NB4 (cell line): ENCODE results near the gene RBMS3.
"Not testable (repeated sequence)": the region's sequence is repeated elsewhere in the genome, so short reads cannot be mapped to it uniquely, and the experiment has no call there.

Experiments
- DNase-seq: peaks from one replicate; pipeline ENCODE4 v3.0.0; 2010; ENCODE audit warnings: low read depth
- H3K4me3 ChIP-seq: one replicate; pipeline ENCODE4 v1.5.1; 2011; ENCODE audit warnings: mild to moderate bottlenecking, low read depth, low read length, moderate library complexity
- CTCF ChIP-seq: IDR thresholded peaks from one replicate; pipeline ENCODE4 v1.5.1; 2012; ENCODE audit warnings: low read depth, low read length
- MAX ChIP-seq: IDR thresholded peaks from 2 replicates; pipeline ENCODE4 v1.6.1; 2011; ENCODE audit warnings: low read depth, low read length
- MYC ChIP-seq: IDR thresholded peaks from 2 replicates; pipeline ENCODE4 v1.6.1; 2011; ENCODE audit warnings: low read depth, low read length
- POLR2A ChIP-seq: IDR thresholded peaks from 2 replicates; pipeline ENCODE4 v1.6.1; 2011; ENCODE audit warnings: mild to moderate bottlenecking; ENCODE audit not compliant: insufficient read length; ENCODE audit errors: extremely low read depth

Gene RBMS3

GRCh38 chr3:29356062-29356461, 75.2 kb downstream of the RBMS3 start:
- TF ChIP-seq MAX (no peak), POLR2A (no peak), MYC (no peak), CTCF (no peak)
- no peak for DNase-seq
- no peak overlapping the region for H3K4me3 ChIP-seq

- DNase-seq, H3K4me3 ChIP-seq: not testable (repeated sequence)
These were observed 79.4 kb downstream of the RBMS3 start for GRCh38 chr3:29360289-29360688.

GRCh38 chr3:29363110-29363509, 82.2 kb downstream of the RBMS3 start:
- no peak overlapping the region for H3K4me3 ChIP-seq
- no peak for TF ChIP-seq CTCF
- TF ChIP-seq MAX, result no peak
- no peak for TF ChIP-seq MYC
- TF ChIP-seq POLR2A, result no peak
- no peak for DNase-seq

- no peak for DNase-seq
- no peak overlapping the region for H3K4me3 ChIP-seq
- TF ChIP-seq MAX (no peak), MYC (no peak), POLR2A (no peak), CTCF (no peak)
These were observed 89.2 kb downstream of the RBMS3 start for GRCh38 chr3:29370021-29370420.

GRCh38 chr3:29370476-29371420, 89.9 kb downstream of the RBMS3 start:
- H3K4me3 ChIP-seq, result no peak overlapping the region
- no peak for TF ChIP-seq POLR2A
- no peak for TF ChIP-seq MAX
- no peak for TF ChIP-seq CTCF
- no peak for TF ChIP-seq MYC
- DNase-seq, result no peak

GRCh38 chr3:29373131-29373680, 92.3 kb downstream of the RBMS3 start:
- H3K4me3 ChIP-seq, result no peak overlapping the region
- no peak for DNase-seq
- TF ChIP-seq CTCF (no peak), MAX (no peak), POLR2A (no peak), MYC (no peak)
